HepG2 (cell line): ENCODE results near the gene SIRT7. TPM values are rescaled to one million over a fixed set of nuclear protein-coding genes. Genes with fewer than 3 reads are reported as not detected.

Source experiments
- ATAC-seq: fragments of 200-7000 bp; cut with Tn5 transposase; 3 replicates; pipeline ENCODE4 v1.9.1; 2020; ENCODE audit warnings: mild to moderate bottlenecking, moderate library complexity
- BruUV-seq: library from RNA; stranded (reverse); fragments of 400-500 nt; replicated peaks from 2 replicates; lab custom pipeline; 2021; lab: Mats Ljungman, UMichigan
- CTCF ChIA-PET: fragments of 300-600 bp; formaldehyde crosslinking; extraction: SDS; loops from one replicate; lab custom pipeline; 2021; ENCODE audit warnings: low total read pairs, inconsistent platforms, low intra/inter-chr PET ratio; lab: Yijun Ruan, JAX
- POLR2A ChIA-PET: fragments of 350-600 bp; sonication (Branson Sonifier 250); formaldehyde crosslinking; loops from one replicate; lab custom pipeline; 2020; ENCODE audit warnings: antibody characterized with exemption, inconsistent platforms; lab: Yijun Ruan, JAX
- DNase-seq: peaks from one replicate; pipeline ENCODE4 v3.0.0-alpha.2; 2015; ENCODE audit warnings: low spot score
- FAIRE-seq: peaks from 3 replicates; lab custom pipeline; 2011; peaks lifted over from hg19 to GRCh38; lab: Jason Lieb, UNC
- H2AFZ ChIP-seq: one replicate; pipeline ENCODE4 v1.6.1; 2011; ENCODE audit warnings: low read length, inconsistent platforms
- H3K27ac ChIP-seq: fragments of 300-600 bp; 3 replicates; pipeline ENCODE4 v1.8.0; 2011; ENCODE audit warnings: mixed run types, mild to moderate bottlenecking, mixed read lengths, low read length, inconsistent platforms; ENCODE audit not compliant: insufficient read depth; ENCODE audit errors: extremely low read length
- H3K27me3 ChIP-seq, 2 experiments: fragments of 200-600 bp in 1 of 2; 2 replicates in 1 of 2; 3 replicates in 1 of 2; pipeline versions ENCODE4 v1.6.0 to v1.8.0; 2011; ENCODE audit warnings: low read length in 2 of 2, mild to moderate bottlenecking in 2 of 2, moderate library complexity in 2 of 2, inconsistent platforms in 1 of 2; ENCODE audit not compliant: insufficient read depth in 2 of 2, control insufficient read depth in 1 of 2
- H3K36me3 ChIP-seq, 2 experiments: fragments of 200-600 bp in 1 of 2; replicated peaks in 1 of 2; 2 replicates in 1 of 2; 3 replicates in 1 of 2; pipeline versions ENCODE4 v1.5.1 to v1.8.0; 2011; ENCODE audit warnings: low read length in 2 of 2, inconsistent platforms in 1 of 2; ENCODE audit not compliant: insufficient read depth in 2 of 2, control insufficient read depth in 1 of 2
- H3K4me1 ChIP-seq: 2 replicates; pipeline ENCODE4 v1.5.1; 2012; ENCODE audit warnings: low read length, inconsistent platforms; ENCODE audit not compliant: insufficient read depth
- H3K4me2 ChIP-seq: 2 replicates; pipeline ENCODE4 v1.6.0; 2011; ENCODE audit warnings: low read depth, low read length, inconsistent platforms
- H3K4me3 ChIP-seq, 3 experiments: fragments of 200-600 bp in 1 of 3; sonication (generic), shearing (Covaris generic) in 1 of 3; replicated peaks in 1 of 3; 2 replicates each; pipeline ENCODE4 v1.5.1; 2011 to 2016; ENCODE audit warnings: low read length in 3 of 3, inconsistent platforms in 2 of 3, low read depth in 2 of 3, mild to moderate bottlenecking in 2 of 3, control low read depth in 1 of 3, mixed read lengths in 1 of 3; ENCODE audit not compliant: insufficient read depth in 1 of 3
- H3K79me2 ChIP-seq: one replicate; pipeline ENCODE4 v1.6.1; 2011; ENCODE audit warnings: low read length, inconsistent platforms; ENCODE audit not compliant: insufficient read depth
- H3K9ac ChIP-seq: 2 replicates; pipeline ENCODE4 v1.6.0; 2011; ENCODE audit warnings: mild to moderate bottlenecking, low read depth, low read length, inconsistent platforms; ENCODE audit not compliant: insufficient read depth
- H3K9me3 ChIP-seq: 2 replicates; pipeline ENCODE4 v1.5.1; 2012; ENCODE audit warnings: mild to moderate bottlenecking, low read length
- H4K20me1 ChIP-seq: 2 replicates; pipeline ENCODE4 v1.6.0; 2011; ENCODE audit warnings: inconsistent platforms, mild to moderate bottlenecking, low read length, moderate library complexity; ENCODE audit not compliant: insufficient read depth
- ZNF121 ChIP-seq: sonication (generic); formaldehyde crosslinking; IDR thresholded peaks from 2 replicates; pipeline ENCODE4 v1.5.0; 2020; ENCODE audit warnings: mild to moderate bottlenecking, missing genetic modification reagents
- WGBS: methylation state at CpG from one replicate; pipeline ENCODE4 v1.1.6; 2017; ENCODE audit warnings: low lambda C conversion rate; 5-methylcytosine and 5-hydroxymethylcytosine counted together
- in situ Hi-C: cut with HindIII; loops from 2 replicates; pipeline ENCODE4 v1.10.0; 2017; ENCODE audit warnings: low pct_unique_long_range_greater_than_20kb; ENCODE audit not compliant: extremely low pct_ligation_motif_present
- intact Hi-C: fragments of 100-400 bp; cut with micrococcal nuclease; formaldehyde crosslinking; loops from one replicate; pipeline ENCODE4 v1.10.0; 2022; ENCODE audit not compliant: unreplicated experiment
- polyA plus RNA-seq, 8 experiments: library from polyadenylated mRNA; depleted of rRNA in 3 of 8; stranded (reverse) in 7 of 8; unstranded in 1 of 8; fragments of >200 nt; fragmentation: Illumina TruSeq in 4 of 8; extraction: Trizol in 4 of 8; gene quantifications; 2 replicates each; pipeline versions ENCODE4 v1.2.1 to v1.2.3, GENCODE V29; 2011 to 2016; ENCODE audit warnings: low read depth in 4 of 8, missing spikeins in 1 of 8, mixed read lengths in 1 of 8; ENCODE audit not compliant: insufficient read depth in 1 of 8
- total RNA-seq, 5 experiments: library from RNA; depleted of rRNA; stranded (reverse); fragments of >200 nt; fragmentation: Illumina TruSeq; extraction: Trizol; gene quantifications; 2 replicates each; pipeline ENCODE4 v1.2.3, GENCODE V29; 2016; ENCODE audit warnings: low read depth in 1 of 5
- TF ChIP-seq, protein P1 (sequence below): sonication (generic); formaldehyde crosslinking; IDR thresholded peaks from 2 replicates; pipeline ENCODE4 v1.4.0; 2020; ENCODE audit warnings: missing genetic modification reagents
- TF ChIP-seq, protein P2 (sequence below): sonication (generic); formaldehyde crosslinking; IDR thresholded peaks from 2 replicates; pipeline ENCODE4 v1.8.1; 2022; ENCODE audit warnings: low read depth, mild to moderate bottlenecking, missing genetic modification reagents

Gene SIRT7
- total and polyA plus RNA-seq, 2 of the 13 experiments (the other 11 are each of a cell fraction or from before 2014, with no cell fraction given): 8.3 to 24.8 TPM

DNA sequence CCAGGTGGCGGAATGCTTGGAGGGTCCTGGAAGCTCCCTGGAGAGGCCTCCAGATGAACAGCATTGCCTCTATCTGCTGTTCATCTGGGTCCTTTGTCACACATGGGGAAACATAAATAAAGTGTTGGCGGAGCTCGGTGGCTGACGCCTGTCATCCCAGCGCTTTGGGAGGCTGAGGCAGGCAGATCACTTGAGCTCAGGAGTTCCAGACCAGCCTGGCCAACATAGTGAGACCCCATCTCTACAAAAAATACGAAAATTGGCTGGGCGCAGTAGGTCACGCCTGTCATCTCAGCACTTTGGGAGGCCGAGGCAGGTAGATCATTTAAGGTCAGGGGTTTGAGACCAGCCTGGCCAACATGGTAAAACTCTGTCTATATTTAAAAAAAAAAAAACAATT lies 26.9 kb upstream of the SIRT7 start:
- DNase-seq: no peak
- H3K79me2 ChIP-seq: no peaks in the 10 kb centered on the region
- H3K27ac ChIP-seq: no peak overlapping the region
- H2AFZ ChIP-seq: no peak overlapping the region
- 84% methylated on average over 9 of the region's 9 CpGs for WGBS
- H3K4me1 ChIP-seq: peaks cover 56% of the 10 kb centered on the region
- H3K27me3 ChIP-seq: peaks cover 9 to 14% of the 10 kb centered on the region in 2 experiments; a peak in 3 of 5 replicates
- H3K4me3 ChIP-seq: no peak overlapping the region
- TF ChIP-seq, protein P1, sequence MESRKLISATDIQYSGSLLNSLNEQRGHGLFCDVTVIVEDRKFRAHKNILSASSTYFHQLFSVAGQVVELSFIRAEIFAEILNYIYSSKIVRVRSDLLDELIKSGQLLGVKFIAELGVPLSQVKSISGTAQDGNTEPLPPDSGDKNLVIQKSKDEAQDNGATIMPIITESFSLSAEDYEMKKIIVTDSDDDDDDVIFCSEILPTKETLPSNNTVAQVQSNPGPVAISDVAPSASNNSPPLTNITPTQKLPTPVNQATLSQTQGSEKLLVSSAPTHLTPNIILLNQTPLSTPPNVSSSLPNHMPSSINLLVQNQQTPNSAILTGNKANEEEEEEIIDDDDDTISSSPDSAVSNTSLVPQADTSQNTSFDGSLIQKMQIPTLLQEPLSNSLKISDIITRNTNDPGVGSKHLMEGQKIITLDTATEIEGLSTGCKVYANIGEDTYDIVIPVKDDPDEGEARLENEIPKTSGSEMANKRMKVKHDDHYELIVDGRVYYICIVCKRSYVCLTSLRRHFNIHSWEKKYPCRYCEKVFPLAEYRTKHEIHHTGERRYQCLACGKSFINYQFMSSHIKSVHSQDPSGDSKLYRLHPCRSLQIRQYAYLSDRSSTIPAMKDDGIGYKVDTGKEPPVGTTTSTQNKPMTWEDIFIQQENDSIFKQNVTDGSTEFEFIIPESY (CRISPR knock-in tag): 0 out of 2 replicates have a peak, but pooled peaks have one; percentile 37
- TF ChIP-seq, protein P2, sequence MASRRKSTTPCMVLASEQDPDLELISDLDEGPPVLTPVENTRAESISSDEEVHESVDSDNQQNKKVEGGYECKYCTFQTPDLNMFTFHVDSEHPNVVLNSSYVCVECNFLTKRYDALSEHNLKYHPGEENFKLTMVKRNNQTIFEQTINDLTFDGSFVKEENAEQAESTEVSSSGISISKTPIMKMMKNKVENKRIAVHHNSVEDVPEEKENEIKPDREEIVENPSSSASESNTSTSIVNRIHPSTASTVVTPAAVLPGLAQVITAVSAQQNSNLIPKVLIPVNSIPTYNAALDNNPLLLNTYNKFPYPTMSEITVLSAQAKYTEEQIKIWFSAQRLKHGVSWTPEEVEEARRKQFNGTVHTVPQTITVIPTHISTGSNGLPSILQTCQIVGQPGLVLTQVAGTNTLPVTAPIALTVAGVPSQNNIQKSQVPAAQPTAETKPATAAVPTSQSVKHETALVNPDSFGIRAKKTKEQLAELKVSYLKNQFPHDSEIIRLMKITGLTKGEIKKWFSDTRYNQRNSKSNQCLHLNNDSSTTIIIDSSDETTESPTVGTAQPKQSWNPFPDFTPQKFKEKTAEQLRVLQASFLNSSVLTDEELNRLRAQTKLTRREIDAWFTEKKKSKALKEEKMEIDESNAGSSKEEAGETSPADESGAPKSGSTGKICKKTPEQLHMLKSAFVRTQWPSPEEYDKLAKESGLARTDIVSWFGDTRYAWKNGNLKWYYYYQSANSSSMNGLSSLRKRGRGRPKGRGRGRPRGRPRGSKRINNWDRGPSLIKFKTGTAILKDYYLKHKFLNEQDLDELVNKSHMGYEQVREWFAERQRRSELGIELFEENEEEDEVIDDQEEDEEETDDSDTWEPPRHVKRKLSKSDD (CRISPR knock-in tag): no peak
- TF ChIP-seq ZNF121: peak; percentile 77; the same call in 1 of the 2 replicates
- TF ChIP-seq, all 625 proteins: peak for 2
- no TSS peak for BruUV-seq
- H3K9me3 ChIP-seq: no peaks in the 10 kb centered on the region
- FAIRE-seq (no peak), ATAC-seq (no peak)
- intact Hi-C loops: loop anchor here (1.0 kb wide), 1 partner anchor 8 kb away; no protein-coding TSS in a partner anchor
- H4K20me1 ChIP-seq: no peaks in the 10 kb centered on the region
- no peaks in the 10 kb centered on the region for H3K36me3 ChIP-seq
- no peak overlapping the region for H3K9ac ChIP-seq
- POLR2A ChIA-PET: interaction anchor here (1.0 to 2.7 kb wide), 12 partner anchors 8 to 93 kb away, joined by 3 to 17 read pairs (median 6); partner anchors contain the start of genes CENPX, DCXR, LRRC45 and NOTUM
- H3K4me2 ChIP-seq: 0 out of 2 replicates have a peak overlapping the region, but pooled peaks have one; percentile 35
- CTCF ChIA-PET: no interaction called here
- in situ Hi-C loops: no loop called here
